ENCODE measurements around the gene CRELD2.

CRELD2 gene

DNA sequence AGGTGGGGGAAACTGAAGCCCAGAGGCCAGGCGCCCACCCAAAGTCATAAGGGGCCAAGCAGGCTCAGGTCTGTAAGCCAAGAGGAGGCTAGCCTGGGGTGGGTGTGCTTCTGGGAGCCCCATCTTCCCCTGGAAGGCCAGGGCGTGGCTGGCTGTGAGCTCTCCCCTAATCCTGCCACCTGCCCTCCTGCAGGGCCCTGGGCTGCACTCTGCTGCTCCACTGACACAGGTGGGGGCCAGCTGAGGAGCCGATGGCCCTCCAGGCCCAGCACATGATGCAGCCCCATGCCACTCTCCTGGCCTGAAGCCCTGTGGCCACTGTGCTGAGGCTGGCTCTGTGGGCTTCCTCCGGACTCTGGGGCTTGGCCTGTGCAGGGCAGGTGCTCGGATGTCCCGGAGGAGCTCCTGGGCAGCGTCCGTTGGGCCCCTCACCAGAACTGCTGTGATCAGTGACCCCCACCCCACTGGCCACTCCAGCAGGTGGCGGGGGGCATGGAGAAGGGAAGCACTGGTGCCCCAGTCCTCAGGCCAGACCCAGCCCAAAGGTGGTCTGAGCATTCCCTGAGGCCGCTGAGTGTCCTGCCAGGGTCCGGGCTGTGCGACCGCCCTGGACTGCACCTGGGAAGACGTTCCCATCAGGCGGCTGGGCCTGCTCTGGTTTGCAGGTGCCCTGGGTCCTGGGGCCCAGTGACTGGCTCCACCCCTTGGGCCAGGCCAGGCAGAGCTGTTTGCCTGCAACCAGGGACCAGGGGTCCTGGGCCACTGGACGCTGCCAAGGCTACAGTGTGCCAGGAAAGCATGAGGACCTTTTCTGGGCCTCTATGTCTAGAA lies 50.6 kb downstream of the CRELD2 start:
- no peak for DNase-seq (ENCODE audit: low read depth)

DNA sequence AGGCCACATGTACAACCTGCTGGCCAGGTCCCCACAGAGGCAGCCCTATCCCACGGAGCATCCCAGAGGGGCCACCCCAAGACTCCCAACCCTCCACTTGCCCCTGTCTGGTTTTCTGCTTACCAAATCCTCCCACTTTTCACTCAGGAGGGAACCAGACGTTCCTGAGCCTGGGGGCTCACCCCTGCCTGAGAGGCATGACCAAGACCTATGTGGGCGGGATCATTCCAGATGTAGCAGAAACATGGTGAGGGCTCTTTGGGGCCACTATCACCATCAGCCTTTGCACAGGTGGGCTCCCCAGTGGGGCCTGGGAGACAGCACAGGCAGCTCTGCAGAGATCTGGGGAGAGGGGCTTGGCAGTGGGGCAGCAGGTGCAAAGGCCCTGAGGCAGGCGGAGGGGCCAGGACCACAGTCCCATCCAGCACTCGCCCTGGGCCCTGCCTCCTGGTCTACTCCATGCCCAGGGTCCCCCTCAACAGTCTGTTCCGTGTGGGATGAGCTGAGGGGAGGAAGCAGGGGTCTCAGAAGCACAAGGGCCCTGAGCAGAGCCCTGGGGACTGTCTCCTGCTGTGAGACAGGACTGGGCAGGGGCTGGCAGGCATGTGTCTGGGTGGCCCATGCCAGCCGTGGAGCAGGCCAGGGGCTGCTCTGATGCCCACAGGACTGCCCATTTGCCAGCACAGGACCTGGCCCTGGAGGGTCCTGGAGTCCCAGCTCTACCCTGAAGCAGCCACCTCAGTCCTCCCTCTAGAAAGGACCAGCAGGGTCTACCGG lies 51.5 kb downstream of the CRELD2 start:
- DNase-seq (ENCODE audit: low read depth) = no peak

DNA sequence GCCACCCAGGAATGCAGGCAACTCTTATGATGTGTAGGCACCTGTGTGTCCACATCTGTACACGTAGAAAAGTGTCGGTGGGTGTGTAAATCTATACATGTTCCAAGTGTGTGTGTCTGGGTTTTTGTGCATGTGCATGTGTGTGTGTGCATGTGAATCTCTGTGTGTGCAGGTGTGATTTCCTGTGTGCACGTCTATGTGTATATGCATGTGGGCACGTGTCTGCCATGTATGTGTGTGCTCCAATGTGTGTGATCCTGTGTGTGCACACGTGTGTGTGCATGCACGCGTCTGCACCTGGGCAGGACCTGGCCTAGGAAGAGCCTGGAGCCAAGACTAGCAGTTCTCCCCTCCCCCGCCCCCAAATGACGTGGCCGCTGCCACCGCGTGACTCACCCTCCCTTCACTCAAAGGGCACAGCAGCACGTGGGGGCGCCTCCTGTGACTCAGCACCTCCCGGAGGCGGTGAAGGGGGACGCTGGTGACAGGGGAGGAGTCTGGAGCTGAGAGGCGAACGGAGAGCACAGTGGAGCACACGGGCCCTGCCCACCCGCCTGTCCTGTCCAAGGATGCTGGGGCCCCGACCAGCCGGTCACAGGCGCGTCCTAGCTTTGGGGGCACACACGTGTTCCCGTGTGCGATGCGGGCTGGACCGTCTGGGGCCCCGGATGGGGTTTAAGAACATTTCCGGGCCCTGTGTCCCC lies 52.2 kb downstream of the CRELD2 start:
- DNase-seq (ENCODE audit: low read depth) = peak; percentile 94

DNA sequence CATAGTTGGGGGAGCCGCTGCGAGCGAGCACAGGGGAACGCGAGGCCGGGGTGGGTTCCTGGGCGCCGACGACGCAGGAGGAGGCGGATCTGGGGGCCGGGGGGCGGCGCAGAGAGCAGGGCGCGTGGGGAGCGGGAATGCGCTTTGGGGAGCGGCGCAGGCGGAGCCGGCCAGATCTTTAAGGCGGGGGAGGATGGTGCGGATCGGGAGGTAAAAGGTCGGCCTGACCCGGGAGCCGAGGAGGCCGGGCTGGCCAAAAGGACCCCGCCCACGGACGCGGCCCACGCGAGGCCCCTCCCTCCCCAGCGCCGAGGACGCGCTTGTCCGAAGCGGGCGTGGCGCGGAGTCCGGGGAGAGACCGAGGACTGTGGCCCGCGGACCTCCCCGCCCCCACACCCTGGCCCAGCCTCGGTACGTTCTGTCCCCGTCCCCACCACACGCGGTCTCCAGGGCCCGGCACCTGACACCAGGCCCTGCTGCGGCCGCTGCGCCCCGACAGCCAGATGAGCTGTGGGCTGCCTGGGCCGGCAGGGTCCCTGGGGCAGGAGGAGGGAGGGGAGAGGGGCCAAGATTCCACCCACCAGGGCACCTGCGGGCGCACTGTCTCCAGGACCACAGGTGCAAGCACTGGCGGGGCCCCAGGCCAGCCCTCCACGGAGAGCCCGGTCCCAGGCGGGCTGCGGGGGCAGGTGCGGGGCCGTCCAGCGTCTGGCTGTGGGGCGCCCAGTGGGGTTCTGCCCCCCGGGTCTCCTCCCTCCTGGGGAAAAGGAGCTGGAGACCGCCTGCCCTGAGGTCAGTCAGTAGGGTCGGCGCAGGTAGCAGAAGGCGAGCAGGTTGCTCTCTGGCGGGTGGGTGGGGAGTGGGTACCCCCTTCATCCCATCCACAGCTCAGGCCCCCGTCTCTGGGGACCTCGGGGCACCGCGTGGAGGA lies 53.1 kb downstream of the CRELD2 start:
- peak; percentile 57 for DNase-seq (ENCODE audit: low read depth)

DNA sequence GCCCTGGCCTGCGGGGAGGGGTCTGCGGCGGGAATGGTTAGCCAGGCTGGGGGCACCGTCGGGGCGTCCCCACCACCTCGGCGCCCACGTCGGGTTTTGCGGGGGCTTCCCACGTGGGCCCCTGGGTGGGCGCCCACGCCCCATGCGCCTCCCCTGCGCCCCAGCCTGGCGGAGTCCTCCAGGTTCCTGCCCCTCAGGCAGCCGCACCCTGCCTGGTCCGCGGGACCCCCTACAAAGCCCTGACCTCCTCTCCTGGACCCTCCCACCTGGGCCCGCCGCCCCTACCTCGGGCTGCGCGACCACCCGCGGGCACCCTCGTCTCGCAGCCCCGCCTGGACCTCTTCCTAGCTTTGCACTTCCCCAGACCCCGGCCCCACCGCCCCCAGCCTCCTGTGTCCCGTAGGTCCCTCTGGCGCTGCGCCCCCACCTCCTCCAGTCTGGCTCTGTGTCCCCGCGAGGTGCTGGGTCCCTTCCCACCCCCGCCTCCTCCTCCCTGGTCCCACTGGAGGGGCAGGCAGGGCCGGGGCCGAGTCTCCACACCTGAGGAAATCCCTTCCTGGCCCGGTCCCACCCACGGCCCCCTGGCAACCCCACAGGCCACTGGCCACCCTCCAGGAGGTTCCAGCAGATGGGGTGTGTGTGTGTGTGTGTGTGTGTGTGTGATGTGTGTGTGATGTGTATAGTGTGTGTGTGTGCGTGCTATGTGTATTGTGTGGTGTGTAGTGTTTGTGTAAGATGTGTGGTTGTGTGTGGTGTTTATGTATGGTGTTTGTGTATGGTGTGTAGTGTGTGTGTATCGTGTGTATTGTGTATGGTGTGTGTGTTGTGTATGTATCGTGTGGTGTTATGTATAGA lies 54.0 kb downstream of the CRELD2 start:
- DNase-seq (ENCODE audit: low read depth) = no peak

DNA sequence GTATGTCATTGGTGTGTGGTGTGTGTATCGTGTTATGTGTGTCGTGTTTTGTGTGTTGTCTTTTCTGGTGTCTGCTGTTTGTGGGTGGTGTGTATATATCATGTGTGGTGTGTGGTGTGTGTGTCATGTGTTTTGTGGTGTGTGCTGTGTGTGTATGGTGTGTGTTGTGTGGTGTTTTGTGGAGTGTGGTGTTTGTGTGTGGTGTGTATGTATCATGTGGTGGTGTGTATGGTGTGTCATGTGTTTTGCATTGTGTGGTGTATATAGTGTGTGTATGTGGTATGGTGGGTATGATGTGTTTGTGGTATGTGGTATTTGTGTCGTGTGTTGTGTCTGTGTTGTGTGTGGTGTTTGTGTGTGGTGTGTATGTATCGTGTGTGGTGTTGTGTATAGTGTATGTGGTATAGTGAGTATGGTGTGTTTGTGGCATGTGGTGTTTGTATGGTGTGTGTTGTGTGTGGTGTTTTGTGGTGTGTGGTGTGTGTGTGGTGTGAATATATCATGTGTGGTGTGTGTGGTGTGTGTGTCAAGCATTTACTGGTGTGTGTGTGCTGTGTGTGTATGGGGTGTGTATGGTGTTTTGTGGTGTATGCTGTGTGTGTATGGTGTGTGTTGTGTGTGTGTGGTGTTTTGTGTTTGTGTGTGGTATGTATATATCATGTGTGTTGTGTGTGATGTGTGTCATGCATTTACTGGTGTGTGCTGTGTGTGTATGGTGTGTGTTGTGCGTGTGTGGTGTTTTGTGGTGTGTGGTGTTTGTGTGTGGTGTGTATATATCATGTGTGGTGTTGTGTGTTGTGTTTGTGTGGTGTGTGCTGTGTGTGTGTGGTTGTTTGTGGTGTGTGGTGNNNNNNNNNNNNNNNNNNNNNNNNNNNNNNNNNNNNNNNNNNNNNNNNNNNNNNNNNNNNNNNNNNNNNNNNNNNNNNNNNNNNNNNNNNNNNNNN lies 54.9 kb downstream of the CRELD2 start:
- no peak for DNase-seq (ENCODE audit: low read depth)

DNA sequence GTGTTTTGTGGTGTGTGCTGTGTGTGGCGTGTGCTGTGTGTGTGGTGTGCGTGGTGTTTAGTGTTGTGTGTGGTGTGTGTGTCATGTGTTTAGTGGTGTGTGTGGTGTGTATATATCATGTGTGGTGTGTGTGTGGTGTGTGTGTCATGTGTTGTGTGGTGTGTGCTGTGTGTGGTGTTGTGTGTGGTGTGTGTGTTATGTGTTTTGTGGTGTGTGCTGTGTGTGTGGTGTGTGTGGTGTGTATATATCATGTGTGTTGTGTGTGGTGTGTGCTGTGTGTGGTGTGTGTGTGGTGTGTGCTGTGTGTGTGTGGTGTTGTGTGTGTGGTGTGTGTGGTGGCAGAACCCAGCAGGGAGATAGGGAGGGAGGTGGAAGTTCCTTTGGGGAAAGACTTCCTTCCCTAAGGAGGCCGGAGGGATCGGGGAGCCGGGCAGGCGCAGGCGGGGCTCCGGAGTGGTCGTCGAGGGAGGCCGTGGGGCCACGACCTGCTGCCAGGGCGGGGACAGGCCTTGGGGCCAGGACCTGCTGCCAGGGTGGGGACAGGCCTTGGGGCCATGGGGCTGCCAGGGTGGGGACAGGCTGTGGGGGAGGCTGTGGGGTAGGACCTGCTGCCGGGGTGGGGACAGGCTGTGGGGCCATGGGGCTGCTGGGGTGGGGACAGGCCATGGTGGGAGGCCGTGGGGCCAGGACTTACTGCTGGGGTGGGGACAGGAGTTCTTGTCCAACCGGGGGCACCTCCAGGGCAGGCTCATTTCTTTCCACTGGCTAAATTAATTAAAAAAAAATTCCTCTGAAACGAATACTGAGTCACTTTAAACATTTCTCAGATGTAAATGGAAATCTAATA lies 57.3 kb downstream of the CRELD2 start:
- DNase-seq (ENCODE audit: low read depth) = no peak

DNA sequence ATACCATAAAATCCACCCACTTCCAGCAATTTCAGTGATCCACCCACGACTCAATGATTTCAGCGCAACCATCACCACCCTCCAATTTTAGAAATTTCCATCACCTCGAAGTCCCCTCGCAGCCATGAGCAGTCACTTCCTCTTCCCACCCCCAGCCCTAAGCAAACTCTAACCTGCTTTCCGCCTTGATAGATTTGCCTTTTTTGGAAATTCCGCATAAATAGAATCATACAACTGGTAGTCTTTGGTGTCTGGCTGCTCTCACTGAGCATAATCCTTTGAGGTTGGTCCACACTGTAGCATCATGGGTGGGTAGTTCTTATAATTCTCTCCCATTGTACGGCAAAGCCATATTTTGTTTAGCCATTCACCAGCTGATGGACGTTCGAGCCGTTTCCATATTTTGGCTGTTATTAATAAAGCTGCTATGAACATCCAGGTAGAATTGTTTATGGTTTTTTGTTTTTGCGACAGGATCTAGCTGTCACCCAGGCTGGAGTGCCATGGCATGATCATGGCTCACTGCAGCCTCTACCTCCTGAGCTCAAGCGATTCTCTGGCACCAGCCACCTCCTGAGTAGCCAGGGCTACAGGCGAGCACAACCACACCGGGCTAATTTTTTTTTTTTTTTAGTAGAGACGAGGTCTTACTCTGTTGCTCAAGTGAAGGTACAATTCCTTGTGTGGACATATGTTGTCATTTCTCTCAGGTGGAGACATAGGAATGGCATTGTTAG lies 58.2 kb downstream of the CRELD2 start:
- no peak for DNase-seq (ENCODE audit: low read depth)

Data from activated gamma-delta T cell treated with anti-CD3 and anti-CD28 coated beads, Interleukin-2, amount 50 U/mL, for 16 hours (primary cell).